NCI-H1092 (cell line): ENCODE data around the gene PRAC2.
"Not testable (repeated sequence)": the region's sequence is repeated elsewhere in the genome, so short reads cannot be mapped to it uniquely, and the experiment has no call there.

Experiments
- DNase-seq: peaks from one replicate; lab custom pipeline; 2025; lab: John Stamatoyannopoulos, UW

Gene PRAC2

GRCh38 chr17:48722915-48723422, at the start of gene PRAC2:
PRAC2 (plus strand) TSS chr17:48723185; CDS start chr17:48724411, 1,226 bp downstream.
- DNase-seq = no peak

- no peak for DNase-seq
Measured at GRCh38 chr17:48676963-48677558, 45.9 kb upstream of the PRAC2 start.

- peak; percentile 42 for DNase-seq
Measured at GRCh38 chr17:48678141-48678971, 44.6 kb upstream of the PRAC2 start.

- DNase-seq = no peak
Measured at GRCh38 chr17:48679385-48680096, 43.4 kb upstream of the PRAC2 start.

GRCh38 chr17:48681609-48682008, 41.4 kb upstream of the PRAC2 start:
- DNase-seq = no peak

- no peak for DNase-seq
Measured at GRCh38 chr17:48690655-48691054, 32.3 kb upstream of the PRAC2 start.

- no peak for DNase-seq
Measured at GRCh38 chr17:48692049-48692448, 30.9 kb upstream of the PRAC2 start.

- no peak for DNase-seq
Measured at GRCh38 chr17:48693178-48693577, 29.8 kb upstream of the PRAC2 start.

GRCh38 chr17:48701864-48702532, 21.0 kb upstream of the PRAC2 start:
- no peak for DNase-seq

- DNase-seq = no peak
Measured at GRCh38 chr17:48704361-48705248, 18.4 kb upstream of the PRAC2 start.

- DNase-seq = no peak
Measured at GRCh38 chr17:48711128-48711527, 11.9 kb upstream of the PRAC2 start.

- DNase-seq = no peak
Measured at GRCh38 chr17:48715496-48716399, 7.2 kb upstream of the PRAC2 start.

- DNase-seq = not testable (repeated sequence)
Measured at GRCh38 chr17:48716549-48716948, 6.4 kb upstream of the PRAC2 start.

- no peak for DNase-seq
Measured at GRCh38 chr17:48717367-48718226, 5.4 kb upstream of the PRAC2 start.

GRCh38 chr17:48718227-48718760, 4.7 kb upstream of the PRAC2 start:
- no peak for DNase-seq

- DNase-seq = no peak
Measured at GRCh38 chr17:48718761-48719641, 4.0 kb upstream of the PRAC2 start.

- DNase-seq = no peak
Measured at GRCh38 chr17:48719642-48720265, 3.2 kb upstream of the PRAC2 start.
